Motor neuron (in vitro differentiated cells): ENCODE results near the gene UROS. TPM values are rescaled to one million over a fixed set of nuclear protein-coding genes. Genes with fewer than 3 reads are reported as not detected.
A peak's percentile ranks its signal among the peaks of the same experiment; 100 is the strongest.

ENCODE experiments used
- ATAC-seq, 8 experiments: fragments of 200-7000 bp; cut with Tn5 transposase; replicated peaks in 6 of 8; 2 replicates each; pipeline ENCODE4 v1.8.0; 2021; ENCODE audit warnings: mild to moderate bottlenecking in 8 of 8, moderate library complexity in 8 of 8
- H3K27ac ChIP-seq, 2 donors: fragments of 250-450 bp; sonication (Bioruptor Pico); 2 replicates each; pipeline ENCODE4 v1.9.0; 2021; ENCODE audit warnings: antibody characterized with exemption in 2 of 2, mild to moderate bottlenecking in 2 of 2, moderate library complexity in 1 of 2
- H3K4me1 ChIP-seq, 2 donors: fragments of 250-450 bp; sonication (Bioruptor Pico); replicated peaks in 1 of 2; 2 replicates each; pipeline ENCODE4 v1.6.1; 2021; ENCODE audit warnings: antibody characterized with exemption in 2 of 2, mild to moderate bottlenecking in 2 of 2, moderate library complexity in 1 of 2
- H3K4me3 ChIP-seq, 5 donors: fragments of 250-450 bp; sonication (Bioruptor Pico); 2 replicates each; pipeline ENCODE4 v1.9.0; 2021; ENCODE audit warnings: antibody characterized with exemption in 5 of 5, mild to moderate bottlenecking in 5 of 5, moderate library complexity in 4 of 5
- WGBS, 10 experiments: fragments of 450-650 bp; shearing (Covaris generic); methylation state at CpG; one replicate each; pipeline ENCODE4 v1.0.0; 2022; 5-methylcytosine and 5-hydroxymethylcytosine counted together
- in situ Hi-C, 9 experiments: fragments of 400-800 bp; cut with MboI; loops; one replicate each; pipeline ENCODE4 v1.15.0; 2021; ENCODE audit warnings: low sequenced_read_pairs in 9 of 9, low pct_unique_long_range_greater_than_20kb in 2 of 9; ENCODE audit not compliant: unreplicated experiment in 9 of 9
- total RNA-seq, 8 experiments: library from RNA; unstranded; fragments of 300-600 nt; gene quantifications; 2 replicates each; pipeline versions ENCODE4 v1.2.3 to v1.2.4, GENCODE V29; 2022

The UROS gene
- total RNA-seq, 8 experiments from 2014 or later, result 35.5 to 101 (median 65.9) TPM

DNA sequence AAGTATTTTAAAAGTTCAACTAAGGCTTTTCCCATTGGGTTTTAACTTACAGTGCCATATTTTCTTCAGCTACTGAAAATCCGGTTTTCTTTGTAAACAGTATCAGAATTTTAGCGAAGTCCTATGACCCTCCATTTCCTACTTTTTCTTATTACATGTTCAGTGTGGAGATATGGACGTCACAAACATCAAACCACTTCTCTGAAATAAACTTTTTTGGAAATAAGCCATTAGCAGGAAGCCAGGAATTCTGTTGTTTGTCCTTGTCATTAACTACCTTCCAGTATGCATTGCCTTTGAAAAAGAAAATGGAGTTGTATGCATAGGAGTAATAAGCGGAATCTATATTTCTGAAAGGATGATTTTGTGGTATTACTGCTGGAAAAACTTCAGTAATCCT is 56.5 kb downstream of the UROS start:
- Histone ChIP-seq H3K27ac (no peak overlapping the region), H3K4me1 (peaks cover 0 to 1% of the 10 kb centered on the region in 2 donors), H3K4me3 (no peak overlapping the region)
- 61 to 100% (median 95%) methylated on average over 1 to 4 of the region's 4 CpGs for WGBS, 10 experiments
- no peak for ATAC-seq
- in situ Hi-C loops, result no loop called here

DNA sequence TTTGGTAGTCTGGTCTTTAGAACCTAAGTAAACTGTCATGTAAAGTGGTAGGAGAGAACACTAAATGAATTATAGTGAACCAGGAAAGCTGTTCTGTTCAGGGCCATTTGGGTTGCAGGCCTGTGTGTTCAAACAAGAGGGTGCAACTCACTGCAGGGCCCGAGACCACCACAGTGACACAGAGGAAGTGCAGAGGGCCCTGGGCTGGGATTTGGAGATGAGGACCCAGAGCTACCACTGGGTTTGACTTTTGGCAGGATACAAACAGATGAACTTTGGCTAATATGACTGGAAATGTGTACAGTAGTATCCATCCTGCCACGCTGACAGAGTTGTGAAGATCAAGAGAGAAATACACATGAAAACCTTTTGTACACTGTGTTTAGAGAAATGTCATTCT is 57.2 kb downstream of the UROS start:
- ATAC-seq, result no peak
- Histone ChIP-seq H3K27ac (no peak overlapping the region), H3K4me1 (peaks cover 0 to 3% of the 10 kb centered on the region in 2 donors), H3K4me3 (no peak overlapping the region)
- 63 to 100% (median 97%) methylated on average over 1 to 2 of the region's 2 CpGs; no CpG with 5 or more reads in 4 of the 10 experiments for WGBS, 10 experiments
- in situ Hi-C loops, result no loop called here

DNA sequence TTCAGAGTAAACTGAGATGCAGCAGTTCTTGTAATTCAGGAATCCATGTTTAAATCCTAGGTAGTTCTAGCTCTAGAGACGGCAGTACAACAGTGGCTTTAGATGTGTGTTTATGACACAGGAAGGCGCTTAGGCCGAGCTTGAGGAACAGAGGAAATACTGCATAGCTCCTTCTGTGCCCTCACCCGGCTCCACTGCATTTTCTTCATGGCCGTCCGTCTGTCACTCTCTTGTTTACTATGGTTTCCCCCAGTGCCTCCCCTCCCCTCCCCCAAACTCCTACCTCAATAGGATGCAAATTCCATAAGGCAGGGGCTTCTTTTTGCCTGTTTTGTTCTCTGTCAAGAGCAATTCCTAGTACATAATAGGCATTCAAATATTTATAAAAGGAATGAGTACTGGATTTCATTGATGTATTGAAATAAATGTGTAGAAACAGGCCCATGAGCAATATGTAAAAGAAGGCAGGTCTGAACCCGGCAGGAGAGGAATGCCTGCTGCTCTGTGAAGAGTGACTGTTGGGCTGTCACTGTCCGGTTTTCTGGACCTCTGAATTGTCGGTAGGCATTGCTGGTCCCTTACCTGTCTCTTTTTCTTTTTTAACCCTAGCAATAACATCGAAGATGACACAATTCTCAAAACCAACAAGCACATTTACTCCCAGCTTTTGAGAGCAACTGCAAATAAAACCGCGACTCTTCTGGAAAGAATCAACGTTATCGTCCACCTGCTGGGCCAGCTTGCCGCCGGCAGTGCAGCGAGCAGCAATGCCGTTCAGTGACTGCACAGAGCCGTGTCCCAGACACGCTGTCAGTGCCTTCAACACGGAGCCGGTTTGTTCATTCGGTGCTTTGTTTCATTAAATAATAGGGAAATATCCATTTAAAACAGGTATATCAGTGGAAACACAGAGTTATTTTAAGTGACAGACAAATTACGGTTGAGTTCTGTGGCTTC is 60.1 kb downstream of the UROS start:
- Histone ChIP-seq H3K4me3 (no peak overlapping the region), H3K27ac (no peak overlapping the region), H3K4me1 (peaks cover 0 to 3% of the 10 kb centered on the region in 2 donors)
- WGBS, 10 experiments, result 63 to 100% (median 75%) methylated on average over 3 to 14 of the region's 24 CpGs; no CpG with 5 or more reads in 3 of the 10 experiments
- peak in 2 of 8 experiments; percentile 26 to 46 for ATAC-seq
- in situ Hi-C loops, result no loop called here

DNA sequence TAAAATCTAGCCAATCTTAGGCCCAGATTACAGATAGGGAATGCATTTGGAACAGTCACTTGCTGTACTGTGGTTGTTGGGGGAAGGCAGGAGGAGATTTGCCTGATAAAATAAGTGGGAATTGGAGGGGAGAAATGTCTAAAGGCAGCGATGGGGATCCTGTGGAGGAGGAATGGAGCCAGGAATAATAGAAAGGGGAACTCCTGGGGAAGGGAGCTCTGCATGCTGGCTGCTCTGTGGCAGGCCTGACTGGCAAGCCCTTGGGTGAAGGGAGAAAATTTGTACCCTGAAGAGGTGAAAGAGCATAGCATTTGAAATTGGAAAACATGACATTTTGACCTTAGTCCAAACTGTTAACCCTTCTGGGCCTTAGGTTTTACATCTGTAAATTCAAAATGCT is 61.1 kb downstream of the UROS start:
- Histone ChIP-seq H3K4me3 (no peak overlapping the region), H3K27ac (no peak overlapping the region), H3K4me1 (peaks cover 0 to 3% of the 10 kb centered on the region in 2 donors)
- no peak for ATAC-seq
- in situ Hi-C loops, result no loop called here
- 0 to 63% (median 20%) methylated on average over 1 of the region's 1 CpG; no CpG with 5 or more reads in 3 of the 10 experiments for WGBS, 10 experiments

DNA sequence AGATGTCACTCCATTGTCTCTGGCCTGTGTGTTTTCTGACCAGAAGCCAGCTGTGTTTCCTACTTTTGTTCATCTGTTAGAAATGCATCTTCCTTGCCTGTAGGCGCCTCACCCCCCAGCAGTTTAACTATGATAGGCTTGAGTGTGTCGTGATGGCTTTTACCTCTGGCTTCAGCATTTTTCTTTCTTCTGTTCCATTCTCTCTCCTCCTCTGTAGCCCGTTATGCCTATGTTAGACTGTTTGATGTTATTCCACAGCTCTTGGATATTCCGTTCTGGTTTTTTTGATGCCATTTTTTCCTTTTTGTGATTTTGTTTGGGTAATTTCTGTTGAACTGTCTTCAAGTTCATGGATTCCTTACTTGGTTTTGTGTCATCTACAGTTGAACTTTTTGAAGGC is 65.3 kb downstream of the UROS start:
- WGBS, 10 experiments, result 79 to 100% (median 92%) methylated on average over 1 to 4 of the region's 4 CpGs
- Histone ChIP-seq H3K27ac (no peak overlapping the region), H3K4me3 (no peak overlapping the region), H3K4me1 (peaks cover 0 to 3% of the 10 kb centered on the region in 2 donors)
- no peak for ATAC-seq
- in situ Hi-C loops, result no loop called here

DNA sequence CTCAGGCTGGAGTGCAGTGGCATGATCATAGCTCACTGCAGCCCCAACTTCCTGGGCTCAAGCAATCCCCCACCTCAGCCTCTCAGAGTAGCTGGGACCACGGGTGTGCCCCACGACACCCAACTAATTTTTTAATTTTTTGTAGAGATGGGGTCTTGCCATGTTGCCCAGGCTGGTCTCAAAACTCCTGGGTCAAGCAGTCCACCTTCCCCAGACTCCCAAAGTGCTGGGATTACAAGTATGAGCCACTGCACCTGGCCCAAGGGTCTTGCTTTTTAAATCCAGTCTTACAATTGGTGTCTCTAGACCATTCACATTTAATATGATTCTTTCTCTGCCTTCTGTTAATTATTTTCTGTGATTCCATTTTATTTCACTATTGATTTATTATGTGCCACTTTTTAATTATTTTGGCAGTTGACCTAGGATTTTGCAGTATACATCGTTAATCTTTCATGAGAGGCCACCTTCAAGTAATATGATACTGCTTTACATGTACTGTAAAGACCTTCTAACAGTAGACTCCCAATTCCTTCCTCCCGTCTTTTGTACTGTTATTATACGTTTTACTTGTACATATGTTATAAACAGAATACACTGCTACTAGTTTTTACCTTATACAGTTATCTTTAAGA is 66.1 kb downstream of the UROS start:
- in situ Hi-C loops, result no loop called here
- H3K4me1 ChIP-seq, result peaks cover 0 to 3% of the 10 kb centered on the region in 2 donors
- no peak for ATAC-seq
- 84 to 100% (median 94%) methylated on average over 1 to 5 of the region's 5 CpGs for WGBS, 10 experiments
- H3K4me3 ChIP-seq, result no peak overlapping the region
- no peak overlapping the region for H3K27ac ChIP-seq

DNA sequence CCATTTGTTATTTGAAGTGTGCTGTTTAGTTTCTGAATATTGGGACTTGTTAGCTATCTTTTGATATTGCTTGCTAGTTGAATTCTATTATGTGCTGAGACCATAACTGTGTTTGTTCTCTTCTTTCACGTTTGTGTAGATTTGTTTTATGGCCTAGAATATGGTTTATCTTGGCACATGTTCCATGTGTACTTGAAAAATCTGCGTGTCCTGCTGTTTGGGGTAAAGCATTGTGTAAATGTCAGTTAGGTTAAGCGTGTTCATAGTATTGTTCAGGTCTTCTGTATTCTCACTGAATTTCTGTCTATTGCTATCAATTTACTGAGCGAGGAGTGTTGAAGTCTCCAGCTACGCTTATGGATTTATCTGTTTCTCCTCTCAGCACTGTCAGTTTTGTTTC is 66.9 kb downstream of the UROS start:
- WGBS, 10 experiments, result 57 to 100% (median 91%) methylated on average over 1 to 5 of the region's 5 CpGs

DNA sequence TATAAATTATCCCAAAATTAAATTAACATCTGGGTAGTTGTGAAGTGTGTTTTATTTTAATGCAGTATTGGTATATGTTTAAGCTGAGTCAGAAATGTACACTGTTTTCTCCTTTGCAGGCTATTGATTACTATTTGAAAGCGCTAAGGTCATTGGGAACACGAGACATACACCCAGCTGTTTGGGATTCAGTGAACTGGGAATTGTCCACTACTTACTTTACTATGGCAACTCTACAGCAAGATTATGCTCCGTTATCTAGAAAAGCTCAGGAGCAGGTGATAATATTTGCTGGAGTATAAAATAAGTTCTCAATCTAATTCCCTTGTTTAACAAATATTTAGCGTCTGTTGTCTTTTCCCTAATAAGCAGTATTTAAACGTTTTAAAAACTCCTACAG is 75.6 kb downstream of the UROS start:
- no peak for ATAC-seq
- no peak overlapping the region for H3K4me3 ChIP-seq
- WGBS, 10 experiments, result 86 to 100% (median 96%) methylated on average over 3 to 5 of the region's 5 CpGs
- no peak overlapping the region for H3K27ac ChIP-seq
- in situ Hi-C loops, result no loop called here
- no peaks in the 10 kb centered on the region for H3K4me1 ChIP-seq

More for the DNA sequence above, 66.9 kb downstream of the UROS start:
- H3K4me3 ChIP-seq, result no peak overlapping the region
- ATAC-seq, result no peak
- H3K27ac ChIP-seq, result no peak overlapping the region
- in situ Hi-C loops, result no loop called here
- no peaks in the 10 kb centered on the region for H3K4me1 ChIP-seq

DNA sequence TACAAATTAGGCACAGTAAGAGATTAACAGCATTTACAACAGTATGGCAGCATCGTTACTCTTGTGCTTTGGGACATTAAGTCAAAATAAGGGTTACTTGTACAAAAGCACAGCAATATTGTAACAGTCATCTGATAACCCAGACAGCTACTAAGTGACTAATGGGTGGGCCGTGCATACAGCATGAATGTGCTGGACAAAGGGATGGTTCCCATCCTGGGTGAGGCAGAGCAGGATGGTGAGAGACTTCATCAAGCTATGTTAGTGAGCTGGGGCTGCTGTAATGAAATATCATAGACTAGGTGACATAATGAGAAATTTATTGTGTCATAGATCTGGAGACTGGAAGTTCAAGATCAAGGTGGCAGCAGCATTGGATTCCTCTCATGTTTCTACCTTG is 78.1 kb downstream of the UROS start:
- H3K27ac ChIP-seq, result no peak overlapping the region
- WGBS, 10 experiments, result 65 to 100% (median 100%) methylated on average over 1 to 2 of the region's 2 CpGs; no CpG with 5 or more reads in 3 of the 10 experiments
- in situ Hi-C loops, result no loop called here

DNA sequence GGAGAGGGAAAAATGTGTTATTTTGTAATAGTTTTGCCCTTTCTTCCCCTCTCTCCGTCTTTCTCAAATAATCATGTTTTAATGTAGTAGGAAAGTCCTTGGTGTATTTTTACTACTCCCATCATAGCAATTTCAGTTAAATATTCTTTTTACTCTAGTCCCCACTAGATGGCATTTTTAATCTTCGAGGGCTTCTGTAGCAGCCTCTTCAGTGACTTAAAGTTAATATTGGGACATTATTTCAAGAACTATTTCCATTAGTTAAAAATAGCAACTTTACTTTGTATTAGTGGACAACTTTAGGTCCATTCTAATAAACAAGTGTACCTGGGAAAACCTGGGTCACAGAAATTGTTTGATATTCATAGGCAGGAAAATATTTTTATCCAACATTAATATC is 80.6 kb downstream of the UROS start:
- Histone ChIP-seq H3K27ac (no peak overlapping the region), H3K4me3 (no peak overlapping the region), H3K4me1 (no peaks in the 10 kb centered on the region)
- ATAC-seq, result no peak
- in situ Hi-C loops, result no loop called here
- 0 to 100% (median 75%) methylated on average over 1 to 2 of the region's 2 CpGs for WGBS, 10 experiments

More for the DNA sequence above, 78.1 kb downstream of the UROS start:
- Histone ChIP-seq H3K4me3 (no peak overlapping the region), H3K4me1 (no peaks in the 10 kb centered on the region)
- peak in 2 of 8 experiments; percentile 57 to 79 for ATAC-seq

DNA sequence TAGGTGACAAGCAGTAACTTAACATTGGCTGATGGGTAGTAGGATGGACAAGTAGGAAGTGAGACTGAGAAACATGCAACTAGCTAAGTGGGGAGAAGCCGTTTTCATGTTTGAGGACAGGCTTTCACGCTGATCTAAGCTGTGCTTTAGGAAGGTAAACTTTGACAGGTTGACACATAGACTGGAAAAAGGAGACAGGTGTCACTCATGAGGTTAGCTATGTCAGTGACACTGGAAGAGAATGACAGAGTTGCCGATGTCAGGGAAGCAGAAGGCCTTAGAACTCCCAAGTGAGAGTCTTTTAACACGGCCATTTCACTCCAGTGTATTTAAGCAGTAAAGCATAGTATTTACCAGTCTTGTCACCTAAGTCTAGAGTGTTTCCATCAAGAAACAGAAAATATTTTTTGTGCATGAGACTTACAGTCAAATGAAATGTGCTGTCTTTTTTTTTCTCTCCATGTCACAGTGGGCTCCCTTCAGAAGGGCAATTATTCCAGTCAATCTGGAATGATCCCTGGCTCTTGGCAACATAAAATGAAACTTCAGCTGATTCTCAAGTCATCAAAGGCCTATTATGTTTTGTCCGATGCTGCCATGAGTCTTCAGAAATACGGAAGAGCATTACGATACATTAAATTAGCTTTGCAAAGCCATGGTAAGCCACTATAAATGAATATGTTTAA is 82.9 kb downstream of the UROS start:
- Histone ChIP-seq H3K4me1 (no peaks in the 10 kb centered on the region), H3K4me3 (no peak overlapping the region), H3K27ac (no peak overlapping the region)
- in situ Hi-C loops, result no loop called here
- WGBS, 10 experiments, result 76 to 100% (median 92%) methylated on average over 3 to 7 of the region's 7 CpGs
- no peak for ATAC-seq
